H7 (cell line): ENCODE data around the gene TLE1. TPM values are rescaled to one million over a fixed set of nuclear protein-coding genes. Genes with fewer than 3 reads are reported as not detected.

ENCODE experiments used
- DNase-seq: peaks from one replicate; pipeline ENCODE4 v3.0.0; 2012
- H3K27me3 ChIP-seq: 2 replicates; pipeline ENCODE4 v1.6.0; 2011; ENCODE audit warnings: mild to moderate bottlenecking, low read length; ENCODE audit not compliant: control insufficient read depth, insufficient read depth
- H3K36me3 ChIP-seq: replicated peaks from 2 replicates; pipeline ENCODE4 v1.5.1; 2011; ENCODE audit warnings: low read length; ENCODE audit not compliant: control insufficient read depth, insufficient read depth
- H3K4me3 ChIP-seq: 2 replicates; pipeline ENCODE4 v1.5.1; 2011; ENCODE audit warnings: low read depth, mild to moderate bottlenecking, control low read depth, low read length, moderate library complexity; ENCODE audit not compliant: insufficient read depth
- total RNA-seq: library from RNA; depleted of rRNA; stranded (reverse); fragments of >200 nt; shearing (Covaris generic); gene quantifications from 2 replicates; pipeline ENCODE4 v1.2.3, GENCODE V29; 2014

Gene TLE1
- total RNA-seq, 1 experiment from 2014 or later, result 84.1 TPM

DNA sequence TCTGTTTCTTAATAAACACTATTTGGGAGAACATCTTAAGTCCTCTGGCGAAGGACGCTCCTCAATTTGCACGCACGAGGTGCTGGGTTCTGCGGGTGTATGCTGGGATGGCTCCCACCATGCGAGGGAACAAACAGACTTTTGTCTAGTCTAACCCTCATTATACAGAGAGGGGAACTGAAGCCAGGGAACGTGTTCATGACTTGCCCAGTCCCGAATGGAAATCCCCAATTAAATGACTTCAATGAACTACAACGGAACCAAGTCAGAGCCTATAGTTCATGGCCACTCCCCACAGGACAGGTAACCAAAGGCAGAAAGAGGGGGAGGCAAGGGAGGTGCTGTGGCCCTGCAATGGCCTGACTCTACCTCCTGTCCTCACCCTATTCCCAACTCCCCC lies 9.3 kb downstream of the TLE1 start:
- H3K36me3 ChIP-seq, result peaks cover 13% of the 10 kb centered on the region
- no peaks in the 10 kb centered on the region for H3K27me3 ChIP-seq
- no peak for DNase-seq
- no peak overlapping the region for H3K4me3 ChIP-seq

DNA sequence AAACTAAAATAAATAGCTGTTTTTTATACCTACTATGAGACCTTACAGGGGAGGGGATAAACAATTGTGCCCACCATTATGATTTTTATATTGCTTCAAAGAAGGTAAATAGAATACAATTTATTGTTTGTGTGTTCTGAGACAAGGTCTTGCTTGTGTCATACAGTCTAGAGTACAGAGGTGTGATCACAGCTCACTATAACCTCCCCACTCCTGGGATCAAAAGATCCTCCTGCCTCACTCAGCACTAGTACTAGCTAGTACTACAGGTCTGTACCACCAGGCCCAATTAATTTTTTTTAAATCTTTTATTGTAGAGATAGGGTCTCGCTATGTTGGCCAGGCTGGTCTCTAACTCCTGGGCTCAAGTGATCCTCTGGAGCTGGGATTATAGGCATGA lies 11.3 kb downstream of the TLE1 start:
- H3K27me3 ChIP-seq, result no peaks in the 10 kb centered on the region
- no peak overlapping the region for H3K4me3 ChIP-seq
- peaks cover 10% of the 10 kb centered on the region for H3K36me3 ChIP-seq
- no peak for DNase-seq

DNA sequence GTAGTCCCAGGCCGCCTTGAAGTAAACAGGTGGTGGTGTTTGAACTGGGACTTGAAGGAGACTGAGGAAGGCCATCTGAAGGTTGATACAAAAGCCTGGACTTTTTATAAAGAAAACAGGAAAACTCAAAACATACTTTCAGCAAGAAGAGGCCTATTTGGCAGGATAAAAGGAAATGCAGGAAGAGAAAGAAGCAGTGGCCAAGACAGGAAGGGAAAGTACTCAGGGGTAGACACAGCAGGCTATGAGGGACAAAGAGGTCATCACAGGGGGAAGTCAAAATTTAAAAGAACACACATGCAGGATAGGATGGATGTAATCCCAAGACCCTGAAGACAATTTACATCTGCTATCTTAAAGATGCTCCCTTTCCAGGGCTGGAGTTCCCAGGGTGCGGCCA lies 13.0 kb downstream of the TLE1 start:
- no peak overlapping the region for H3K4me3 ChIP-seq
- no peak for DNase-seq
- peaks cover 2% of the 10 kb centered on the region for H3K36me3 ChIP-seq
- no peaks in the 10 kb centered on the region for H3K27me3 ChIP-seq

DNA sequence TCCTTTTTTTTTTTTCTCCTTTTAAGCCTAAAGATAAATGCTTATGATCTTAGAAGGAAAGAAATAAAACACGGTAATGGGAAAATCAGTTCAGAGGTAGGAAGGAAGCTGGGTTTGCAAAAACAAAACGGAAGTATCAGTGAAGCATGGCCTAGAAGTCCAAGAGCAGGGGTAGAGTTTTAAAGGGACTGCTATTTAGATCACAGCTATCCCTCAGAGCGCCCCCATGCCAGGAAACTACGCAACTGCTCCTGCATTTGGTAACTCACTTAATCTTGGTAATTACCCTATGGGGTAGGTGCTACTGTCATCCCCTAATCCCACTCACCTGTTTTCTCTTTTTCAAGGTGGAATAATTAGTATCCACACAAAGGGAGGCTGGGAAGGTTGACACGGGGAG lies 16.0 kb downstream of the TLE1 start:
- Histone ChIP-seq H3K36me3 (peaks cover 2% of the 10 kb centered on the region; the same call in 1 of the 2 replicates), H3K4me3 (no peak overlapping the region), H3K27me3 (no peaks in the 10 kb centered on the region)
- DNase-seq, result peak; percentile 56

DNA sequence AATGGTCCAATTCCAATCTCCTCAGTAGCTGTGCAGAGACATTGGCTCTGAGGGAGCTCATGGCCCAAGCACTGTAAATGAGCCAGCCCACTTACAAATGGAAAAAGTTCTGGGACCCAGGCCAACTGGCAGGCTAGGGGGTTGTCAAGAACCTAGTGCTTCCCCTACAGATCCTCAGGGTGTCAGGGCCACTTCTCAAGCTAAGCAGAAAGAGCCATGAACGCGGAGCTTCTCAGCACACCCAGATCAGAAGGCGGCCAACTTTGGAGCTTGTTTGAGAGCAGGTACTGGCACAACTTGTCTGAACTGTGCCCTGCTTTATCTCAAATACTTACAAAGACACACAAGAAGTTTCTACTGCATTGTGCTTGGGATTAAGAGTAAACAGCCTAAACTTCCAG lies 17.5 kb downstream of the TLE1 start:
- no peaks in the 10 kb centered on the region for H3K27me3 ChIP-seq
- no peak overlapping the region for H3K4me3 ChIP-seq
- no peak for DNase-seq
- peaks cover 2% of the 10 kb centered on the region; the same call in 1 of the 2 replicates for H3K36me3 ChIP-seq

DNA sequence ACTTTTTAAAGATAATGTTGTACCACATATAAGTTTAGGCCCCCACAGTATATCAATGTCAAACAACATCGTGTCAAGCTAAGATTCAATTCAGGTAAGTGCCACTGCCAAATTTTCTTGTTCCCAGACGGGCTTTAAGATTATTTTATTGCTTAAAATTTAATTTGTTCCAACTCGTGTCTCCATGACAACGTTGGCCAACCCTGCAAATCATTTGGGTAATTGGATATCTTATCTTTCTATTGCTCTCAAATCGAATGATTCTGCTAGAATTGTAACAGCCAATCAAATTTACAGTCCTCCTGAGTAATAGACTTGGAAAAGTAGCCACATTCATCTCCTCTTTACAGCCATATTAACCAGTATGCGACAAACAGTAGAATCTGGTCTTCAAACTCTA lies 19.5 kb downstream of the TLE1 start:
- H3K4me3 ChIP-seq, result no peak overlapping the region
- H3K27me3 ChIP-seq, result no peaks in the 10 kb centered on the region
- no peaks in the 10 kb centered on the region; the same call in 1 of the 2 replicates for H3K36me3 ChIP-seq
- DNase-seq, result no peak

DNA sequence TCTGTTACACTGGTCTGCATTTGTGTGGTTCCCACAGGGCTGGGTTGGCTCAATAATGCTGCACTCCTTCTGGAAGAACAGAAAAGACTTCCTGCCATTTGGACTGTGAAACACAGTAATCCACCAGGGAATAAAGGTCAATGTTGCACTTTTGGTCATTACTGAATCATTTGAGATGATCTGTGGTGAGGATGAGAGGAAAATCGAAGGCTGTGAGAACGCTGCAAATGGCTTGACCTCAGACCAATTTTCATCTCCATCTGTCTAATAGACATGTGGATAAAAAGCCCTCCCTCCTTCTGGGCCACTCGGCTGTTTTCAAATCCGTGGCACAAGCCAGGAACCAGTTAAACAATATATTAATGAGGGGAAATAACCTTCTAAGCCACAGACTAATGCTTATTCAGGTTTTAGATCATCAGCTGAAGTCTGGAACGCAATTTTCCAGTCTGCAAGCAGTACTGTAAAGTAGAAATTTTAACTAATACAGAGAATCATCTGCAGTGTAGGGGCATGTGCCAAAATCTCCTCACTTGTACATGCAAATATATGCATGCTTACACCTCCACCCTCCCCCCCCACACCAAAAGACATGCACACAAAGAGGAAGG lies 20.2 kb downstream of the TLE1 start:
- Histone ChIP-seq H3K4me3 (no peak overlapping the region), H3K27me3 (no peaks in the 10 kb centered on the region), H3K36me3 (no peaks in the 10 kb centered on the region; the same call in 1 of the 2 replicates)
- DNase-seq, result no peak

DNA sequence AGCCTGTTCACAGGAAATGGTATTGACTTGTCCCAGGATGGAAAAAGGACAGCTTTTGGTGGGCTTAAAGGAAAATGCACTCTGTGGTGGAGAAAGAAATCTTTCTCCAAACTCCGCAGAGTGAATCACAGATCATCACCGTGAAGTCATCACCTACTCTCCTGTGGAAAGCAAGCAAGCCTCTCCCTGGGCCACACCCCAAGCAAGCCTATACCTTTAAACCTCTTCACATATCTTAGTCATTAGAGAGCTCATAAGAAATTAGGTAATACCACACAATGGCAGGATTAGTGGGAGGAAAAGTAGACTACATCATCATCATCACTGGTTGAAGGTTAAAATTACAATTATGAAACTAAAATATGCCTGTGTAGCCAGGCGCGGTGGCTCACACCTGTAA lies 23.2 kb downstream of the TLE1 start:
- no peaks in the 10 kb centered on the region for H3K27me3 ChIP-seq
- peaks cover 2% of the 10 kb centered on the region; the same call in 1 of the 2 replicates for H3K36me3 ChIP-seq
- no peak overlapping the region for H3K4me3 ChIP-seq
- no peak for DNase-seq

DNA sequence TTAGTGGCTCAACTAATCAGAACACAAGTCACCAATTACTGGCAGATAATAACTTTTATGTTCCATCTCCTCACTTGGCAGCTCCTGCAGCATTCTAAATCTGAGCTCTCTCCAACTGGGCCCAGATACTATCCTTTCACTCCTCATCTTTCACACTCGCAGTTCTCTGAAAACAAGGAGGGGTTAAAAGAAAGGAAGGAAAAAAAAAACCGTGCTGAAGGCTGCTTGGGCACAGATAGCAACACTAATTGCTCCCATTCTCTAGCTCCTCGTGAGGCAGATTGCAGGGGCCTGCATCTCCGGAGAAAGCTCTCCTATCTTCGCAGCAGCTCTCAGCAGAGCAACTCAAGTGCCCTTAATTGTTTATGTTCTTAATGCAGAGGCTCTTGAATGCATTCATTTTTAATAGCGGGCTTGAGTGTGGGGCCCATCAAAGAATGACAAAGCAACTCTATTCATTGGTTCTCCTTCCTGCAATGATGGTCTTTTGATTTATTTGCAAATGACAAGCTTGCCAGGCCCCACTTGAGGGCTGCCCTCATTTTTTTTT lies 23.9 kb downstream of the TLE1 start:
- peak; percentile 48 for DNase-seq
- peaks cover 2% of the 10 kb centered on the region; the same call in 1 of the 2 replicates for H3K36me3 ChIP-seq
- no peaks in the 10 kb centered on the region for H3K27me3 ChIP-seq
- no peak overlapping the region for H3K4me3 ChIP-seq

DNA sequence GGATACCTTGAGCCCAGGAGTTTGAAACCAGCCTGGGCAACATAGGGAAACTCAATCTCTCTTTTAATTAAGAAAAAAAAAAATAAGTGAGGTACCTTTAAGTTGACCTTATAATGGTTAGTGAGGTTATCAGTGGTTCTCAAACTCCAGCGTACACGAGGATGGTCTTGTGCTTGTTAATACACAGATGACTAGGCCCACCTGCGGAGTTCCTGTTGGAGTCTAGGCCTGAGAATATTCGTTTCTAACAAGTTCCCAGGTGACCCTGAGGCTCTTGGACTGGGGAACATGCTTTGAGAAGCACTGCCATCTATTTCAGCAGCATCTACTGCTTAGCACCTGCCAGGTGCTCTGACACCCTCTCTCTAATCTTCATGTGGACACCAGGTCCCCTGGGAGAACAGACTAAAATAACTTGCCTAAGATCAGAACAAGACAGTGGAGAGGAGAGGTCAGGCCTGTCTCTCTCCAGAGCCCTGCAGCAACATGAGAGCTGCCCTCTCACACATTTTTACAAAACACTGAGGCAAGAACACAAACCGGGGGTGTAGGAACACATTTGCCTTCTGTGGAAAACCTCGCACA lies 24.6 kb downstream of the TLE1 start:
- Histone ChIP-seq H3K27me3 (no peaks in the 10 kb centered on the region), H3K4me3 (no peak overlapping the region), H3K36me3 (peaks cover 2% of the 10 kb centered on the region; the same call in 1 of the 2 replicates)
- DNase-seq, result no peak

DNA sequence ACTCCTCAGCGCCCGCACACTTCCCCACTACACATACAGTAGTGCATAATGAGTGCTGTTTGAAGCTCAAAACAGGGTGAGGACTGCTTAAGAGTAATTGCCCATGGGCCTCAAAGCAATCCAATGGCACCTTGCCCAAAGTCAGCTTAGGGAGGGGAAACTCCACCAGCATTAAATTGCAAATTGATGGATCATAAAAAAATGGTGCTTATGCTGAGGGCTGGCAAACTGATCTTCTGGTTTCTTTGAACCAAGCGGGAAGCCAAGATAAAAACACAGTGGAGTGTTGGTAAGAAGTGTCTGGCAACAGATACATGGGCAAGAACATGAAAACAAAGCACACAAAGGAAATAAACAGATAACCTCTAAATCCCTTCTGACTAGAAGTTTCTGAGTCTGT lies 28.0 kb downstream of the TLE1 start:
- H3K27me3 ChIP-seq, result no peaks in the 10 kb centered on the region
- H3K36me3 ChIP-seq, result peaks cover 2% of the 10 kb centered on the region; the same call in 1 of the 2 replicates

DNA sequence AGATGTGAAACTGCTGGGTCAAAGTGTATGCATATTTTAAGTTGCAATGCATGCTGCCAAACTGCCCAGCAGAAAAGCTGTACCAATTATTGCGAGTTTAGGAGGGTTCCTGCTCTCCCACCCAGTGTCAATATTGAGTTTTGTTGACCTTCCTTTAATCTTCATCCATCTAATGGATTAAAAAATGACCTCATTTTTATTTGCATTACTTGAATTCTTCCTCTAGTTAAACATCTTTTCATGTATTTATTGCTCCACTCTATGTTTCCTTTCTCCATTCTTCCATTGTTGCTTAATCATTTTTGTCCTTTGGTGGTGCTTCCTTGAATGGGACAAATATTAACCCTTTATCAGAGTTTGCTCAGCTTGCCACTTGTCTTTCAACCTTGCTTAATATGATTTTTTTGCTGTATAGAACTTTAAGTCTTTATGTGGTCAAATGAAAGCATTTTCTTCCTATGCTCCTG lies 32.4 kb downstream of the TLE1 start:
- Histone ChIP-seq H3K36me3 (peaks cover 3% of the 10 kb centered on the region), H3K27me3 (no peaks in the 10 kb centered on the region), H3K4me3 (no peak overlapping the region)
- no peak for DNase-seq

More for the DNA sequence above, 28.0 kb downstream of the TLE1 start:
- DNase-seq, result no peak
- H3K4me3 ChIP-seq, result no peak overlapping the region

DNA sequence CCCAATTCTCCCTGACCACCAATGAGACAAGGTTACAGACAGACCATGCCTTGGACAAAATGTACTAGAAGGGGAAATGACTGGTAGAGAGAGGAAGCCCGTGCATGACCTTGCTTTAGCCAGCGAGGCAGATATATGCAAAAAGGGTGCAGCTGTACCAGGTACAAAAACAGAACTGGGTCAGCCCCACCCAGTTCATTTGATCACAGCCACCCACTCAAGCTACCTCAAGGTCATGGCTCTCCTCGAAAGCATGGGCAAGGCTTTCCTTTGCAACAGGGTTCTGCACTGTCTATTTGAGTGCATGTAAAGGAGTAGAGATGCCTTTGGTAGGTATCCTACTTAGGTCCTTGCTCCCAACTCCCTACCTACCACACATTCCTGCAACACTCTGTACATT lies 33.3 kb downstream of the TLE1 start:
- DNase-seq, result no peak
- no peaks in the 10 kb centered on the region for H3K27me3 ChIP-seq
- H3K4me3 ChIP-seq, result no peak overlapping the region
- peaks cover 2% of the 10 kb centered on the region for H3K36me3 ChIP-seq

DNA sequence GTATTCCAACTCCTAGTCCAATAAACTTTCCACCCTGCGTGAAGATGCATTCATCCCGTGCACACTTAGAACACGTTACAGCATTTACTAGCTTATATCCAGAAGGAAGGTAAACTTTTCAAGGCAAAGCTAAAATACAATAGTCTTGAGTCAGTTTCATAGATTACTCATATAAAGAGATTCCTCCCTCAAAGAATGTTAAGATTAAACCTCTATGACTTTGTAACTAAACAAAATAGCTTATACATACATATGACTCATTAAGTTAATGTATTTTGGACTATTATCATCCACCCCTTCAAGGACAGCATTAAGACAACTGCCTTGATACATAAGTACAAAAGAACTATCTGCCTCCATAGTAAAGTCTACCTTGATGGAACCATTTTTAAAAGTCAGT lies 36.1 kb downstream of the TLE1 start:
- H3K27me3 ChIP-seq, result no peaks in the 10 kb centered on the region
- no peak overlapping the region for H3K4me3 ChIP-seq
- peaks cover 2% of the 10 kb centered on the region for H3K36me3 ChIP-seq
- no peak for DNase-seq

DNA sequence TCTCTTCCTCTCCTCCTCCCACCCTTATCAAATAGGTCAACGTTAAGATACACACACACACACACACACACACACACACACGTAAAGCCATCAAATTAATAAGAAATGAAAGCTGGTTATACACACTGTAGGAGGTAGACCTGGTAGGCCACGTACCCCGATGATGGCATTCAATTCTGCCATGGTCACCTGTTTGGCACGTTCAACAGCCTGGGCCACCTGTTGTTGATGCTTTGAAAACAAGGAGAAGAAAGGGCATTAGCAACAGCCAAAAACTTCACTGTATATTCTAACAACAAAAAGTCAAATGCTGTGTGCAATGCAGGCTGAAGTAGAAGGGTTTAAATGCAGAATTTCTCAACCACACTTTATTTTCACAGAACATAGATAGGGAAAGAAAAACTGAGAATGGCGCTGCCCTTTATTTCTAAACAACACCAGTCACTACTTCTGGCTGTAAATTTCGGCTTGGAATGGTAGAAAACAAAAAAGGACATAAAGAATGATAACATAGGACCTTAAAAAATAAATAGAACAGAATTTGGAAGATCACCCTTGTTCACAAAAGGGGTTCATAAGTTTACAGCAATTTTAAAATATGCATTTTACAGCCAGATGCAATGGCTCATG lies 37.2 kb downstream of the TLE1 start:
- Histone ChIP-seq H3K36me3 (peaks cover 2% of the 10 kb centered on the region), H3K27me3 (no peaks in the 10 kb centered on the region)

More for the DNA sequence above, 37.2 kb downstream of the TLE1 start:
- no peak for DNase-seq
- no peak overlapping the region for H3K4me3 ChIP-seq
